Subcutaneous abdominal adipose tissue (tissue), 5 donors: ENCODE results near the gene FXYD3.
A peak's percentile ranks its signal among the peaks of the same experiment; 100 is the strongest.

ENCODE experiments used
- H3K27ac ChIP-seq: one replicate; pipeline ENCODE4 v1.7.0; 2013; ENCODE audit warnings: low read depth, mild to moderate bottlenecking, inconsistent platforms, low read length, moderate library complexity
- H3K27me3 ChIP-seq, 5 donors: one replicate each; pipeline ENCODE4 v1.7.0; 2013; ENCODE audit warnings: low read length in 5 of 5, inconsistent platforms in 1 of 5; ENCODE audit not compliant: control insufficient read depth in 5 of 5, insufficient read depth in 4 of 5
- H3K36me3 ChIP-seq, 5 donors: one replicate each; pipeline ENCODE4 v1.7.0; 2013; ENCODE audit warnings: low read length in 5 of 5; ENCODE audit not compliant: control insufficient read depth in 5 of 5, insufficient read depth in 5 of 5
- H3K4me1 ChIP-seq, 5 donors: one replicate each; pipeline ENCODE4 v1.7.0; 2013; ENCODE audit warnings: low read length in 5 of 5, mild to moderate bottlenecking in 3 of 5, moderate library complexity in 1 of 5; ENCODE audit not compliant: control insufficient read depth in 5 of 5, insufficient read depth in 5 of 5
- H3K4me3 ChIP-seq, 5 donors: one replicate each; pipeline ENCODE4 v1.7.0; 2013; ENCODE audit warnings: low read length in 5 of 5, low read depth in 1 of 5
- H3K9ac ChIP-seq, 5 donors: one replicate each; pipeline ENCODE4 v1.7.0; 2013; ENCODE audit warnings: low read length in 5 of 5, mild to moderate bottlenecking in 4 of 5, moderate library complexity in 3 of 5
- H3K9me3 ChIP-seq, 5 donors: one replicate each; pipeline ENCODE4 v1.7.0; 2013; ENCODE audit warnings: low read length in 5 of 5; ENCODE audit not compliant: control insufficient read depth in 5 of 5
- donor health status: healthy.
- donor health status: healthy.
- donor health status: healthy.
- donor health status: healthy.
- donor health status: healthy.

The FXYD3 gene, protein sequence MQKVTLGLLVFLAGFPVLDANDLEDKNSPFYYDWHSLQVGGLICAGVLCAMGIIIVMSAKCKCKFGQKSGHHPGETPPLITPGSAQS

DNA sequence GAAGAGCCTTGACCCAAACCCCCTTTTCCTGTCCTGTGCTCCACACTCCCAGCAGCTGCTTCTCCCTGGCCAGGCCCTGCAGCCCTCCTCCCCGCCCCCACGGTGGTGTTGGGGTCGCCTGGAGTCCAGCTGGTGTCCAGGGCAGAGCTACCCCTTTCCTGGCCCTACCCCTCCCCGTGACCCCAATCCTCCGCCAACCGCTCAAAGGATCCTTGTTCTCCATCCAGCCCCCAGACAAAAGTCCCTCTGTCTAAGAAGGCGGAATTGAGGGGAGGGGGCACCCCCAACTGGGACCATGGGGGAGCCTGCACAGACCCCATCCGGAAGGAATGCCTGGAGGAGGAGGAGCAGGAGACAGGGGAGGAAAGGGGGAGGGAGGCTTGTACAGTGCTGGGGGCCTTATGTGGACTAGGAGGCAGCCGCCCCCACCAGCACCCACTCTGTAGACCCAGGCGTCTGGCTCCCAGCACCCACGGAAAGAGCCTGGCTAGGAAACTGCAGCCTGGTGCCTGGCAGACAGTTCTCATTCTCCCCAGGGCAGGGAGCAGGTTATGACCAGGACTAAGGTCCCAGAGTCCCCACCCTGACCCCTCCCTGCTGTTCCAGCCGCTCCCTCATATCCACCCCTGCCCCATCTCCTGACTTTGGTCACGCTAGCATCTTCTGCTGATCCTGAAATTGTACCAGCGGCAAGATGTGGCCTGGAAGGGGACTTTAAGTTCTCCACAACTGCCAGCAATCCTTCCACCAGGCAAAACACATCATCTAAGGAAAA, at the start of gene FXYD3:
FXYD3 (plus strand) TSS at position 647 of the 775 bp plus-strand sequence. CDS start 3,554 bp downstream, outside the sequence.
- Histone ChIP-seq H3K9me3 (no peaks in the 10 kb centered on the region), H3K4me1 (peaks cover 0 to 40% (median 31%) of the 10 kb centered on the region in 5 donors), H3K27me3 (no peaks in the 10 kb centered on the region), H3K9ac (peak within 1 kb of the TSS in 4 of 5 donors; percentile 6 to 69 (median 48)), H3K4me3 (peak within 1 kb of the TSS; percentile 17 to 75 (median 50)), H3K36me3 (no peaks in the 10 kb centered on the region), H3K27ac (no peak within 1 kb of the TSS)

DNA sequence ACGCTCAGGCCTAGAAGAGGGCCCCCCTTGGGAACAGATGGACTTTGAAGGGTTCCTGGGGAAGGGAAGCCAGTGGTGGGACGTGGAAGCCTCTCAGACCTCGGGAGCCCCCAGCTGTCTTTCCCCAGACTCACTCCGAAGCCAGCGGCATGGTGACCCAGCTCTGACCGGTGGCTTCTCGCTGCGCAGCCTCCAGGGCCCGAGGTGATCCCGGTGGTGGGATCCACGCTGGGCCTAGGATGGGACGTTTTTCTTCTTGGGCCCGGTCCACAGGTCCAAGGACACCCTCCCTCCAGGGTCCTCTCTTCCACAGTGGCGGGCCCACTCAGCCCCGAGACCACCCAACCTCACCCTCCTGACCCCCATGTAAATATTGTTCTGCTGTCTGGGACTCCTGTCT, 49.5 kb upstream of the FXYD3 start:
- Histone ChIP-seq H3K27me3 (peaks cover 0 to 6% (median 0%) of the 10 kb centered on the region in 5 donors), H3K9ac (no peak overlapping the region), H3K36me3 (no peaks in the 10 kb centered on the region), H3K27ac (no peak overlapping the region), H3K4me3 (no peak overlapping the region), H3K4me1 (peaks cover 0 to 7% (median 0%) of the 10 kb centered on the region in 5 donors), H3K9me3 (peaks cover 3 to 11% (median 10%) of the 10 kb centered on the region in 5 donors)

DNA sequence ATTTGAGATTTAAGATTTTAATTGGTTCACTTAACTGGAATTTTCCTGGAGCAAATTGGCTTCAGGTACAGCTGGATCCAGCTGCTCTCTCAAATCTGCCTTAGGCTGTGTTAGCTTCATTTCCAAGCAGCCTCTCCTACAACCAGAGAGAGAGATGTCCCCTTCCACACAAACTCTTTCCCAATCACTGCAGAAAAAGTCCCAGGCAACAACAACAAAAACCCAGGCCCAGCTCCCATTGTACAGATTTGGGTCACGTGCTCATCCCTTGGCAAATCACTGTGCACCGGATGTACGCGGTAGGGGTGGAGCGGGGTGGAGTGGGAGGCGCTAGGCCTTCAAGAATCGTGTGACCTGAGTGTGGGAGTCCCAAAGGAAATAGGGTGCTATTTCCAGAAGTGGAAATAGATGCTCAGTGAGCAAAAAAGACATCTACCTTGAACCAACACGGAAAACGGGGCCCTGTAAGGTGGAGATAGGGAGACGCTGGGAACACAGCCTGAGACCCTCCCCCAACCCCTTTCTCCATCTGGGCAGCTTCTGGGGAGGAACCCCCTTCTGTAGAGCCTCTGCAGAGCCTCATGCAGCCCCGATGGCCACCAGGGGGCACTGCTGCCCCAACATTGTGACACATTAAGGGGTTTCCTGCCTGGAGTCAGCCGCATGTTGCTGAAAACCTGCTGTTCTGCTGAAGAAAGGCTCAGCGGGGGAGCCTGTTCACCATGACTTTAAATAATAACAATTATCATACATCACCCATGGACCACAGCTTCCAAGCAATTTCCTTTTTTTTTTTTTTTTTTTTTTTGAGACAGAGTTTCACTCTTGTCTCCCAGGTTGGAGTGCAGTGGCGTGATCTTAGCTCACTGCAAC, 48.7 kb upstream of the FXYD3 start:
- H3K9ac ChIP-seq: no peak overlapping the region
- no peak overlapping the region for H3K4me3 ChIP-seq
- peaks cover 3 to 11% (median 10%) of the 10 kb centered on the region in 5 donors for H3K9me3 ChIP-seq
- H3K27me3 ChIP-seq: peaks cover 0 to 6% (median 0%) of the 10 kb centered on the region in 5 donors
- no peaks in the 10 kb centered on the region for H3K36me3 ChIP-seq
- peaks cover 0 to 7% (median 0%) of the 10 kb centered on the region in 5 donors for H3K4me1 ChIP-seq
- no peak overlapping the region for H3K27ac ChIP-seq

DNA sequence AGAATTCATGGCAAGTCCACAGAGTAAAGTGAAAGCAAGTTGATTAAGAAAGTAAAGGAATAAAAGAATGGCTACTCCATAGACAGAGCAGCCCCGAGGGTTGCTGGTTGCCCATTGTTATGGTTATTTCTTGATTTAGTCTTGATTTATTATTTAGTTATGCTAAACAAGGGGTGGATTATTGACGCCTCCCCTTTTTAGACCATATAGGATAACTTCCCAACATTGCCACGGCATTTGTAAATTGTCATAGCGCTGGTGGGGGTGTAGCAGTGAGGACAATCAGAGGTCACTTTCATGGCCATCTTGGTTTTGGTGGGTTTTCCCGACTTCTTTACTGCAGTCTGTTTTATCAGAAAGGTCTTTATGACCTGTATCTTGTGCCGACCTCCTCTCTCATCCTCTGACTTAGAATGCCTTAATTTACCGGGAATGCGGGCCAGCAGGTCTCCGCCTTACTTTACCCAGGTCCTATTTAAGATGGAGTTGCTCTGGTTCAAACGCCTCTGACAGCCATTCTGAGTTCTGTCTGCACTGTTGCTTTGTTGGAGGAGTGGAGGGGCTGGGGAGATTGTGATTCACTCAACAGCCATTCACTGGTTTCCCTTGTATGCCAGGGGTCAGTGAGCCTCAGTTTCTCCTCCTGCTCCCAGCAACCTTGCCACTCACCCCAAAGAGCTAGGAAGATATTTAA, 46.5 kb upstream of the FXYD3 start:
- peaks cover 3 to 11% (median 10%) of the 10 kb centered on the region in 5 donors for H3K9me3 ChIP-seq
- no peaks in the 10 kb centered on the region for H3K36me3 ChIP-seq
- H3K4me3 ChIP-seq: no peak overlapping the region
- no peak overlapping the region for H3K27ac ChIP-seq
- peaks cover 0 to 6% (median 0%) of the 10 kb centered on the region in 5 donors for H3K27me3 ChIP-seq
- no peak overlapping the region for H3K9ac ChIP-seq
- peaks cover 0 to 7% (median 0%) of the 10 kb centered on the region in 5 donors for H3K4me1 ChIP-seq

DNA sequence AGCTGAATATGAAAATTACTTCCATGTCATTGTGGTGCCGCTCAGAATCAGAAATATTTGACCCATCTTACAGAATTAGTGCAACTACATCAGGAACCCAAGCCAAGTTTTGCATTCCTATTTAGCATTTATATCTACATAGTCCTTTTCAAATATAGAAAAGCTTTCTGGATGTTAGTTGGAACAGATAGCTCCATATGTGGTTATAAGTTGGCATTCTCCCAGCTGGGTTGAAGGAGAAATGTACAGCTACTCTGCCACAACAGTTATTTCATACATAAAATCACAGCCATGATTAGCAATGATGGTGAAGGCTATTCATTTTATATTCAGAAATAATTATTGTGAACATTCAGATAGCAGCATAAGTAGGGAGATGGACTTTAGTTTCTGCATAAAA, 45.9 kb upstream of the FXYD3 start:
- Histone ChIP-seq H3K27ac (no peak overlapping the region), H3K36me3 (no peaks in the 10 kb centered on the region), H3K27me3 (peaks cover 0 to 6% (median 0%) of the 10 kb centered on the region in 5 donors), H3K9me3 (peaks cover 3 to 11% (median 10%) of the 10 kb centered on the region in 5 donors), H3K4me3 (no peak overlapping the region), H3K9ac (no peak overlapping the region), H3K4me1 (peaks cover 0 to 7% (median 0%) of the 10 kb centered on the region in 5 donors)

DNA sequence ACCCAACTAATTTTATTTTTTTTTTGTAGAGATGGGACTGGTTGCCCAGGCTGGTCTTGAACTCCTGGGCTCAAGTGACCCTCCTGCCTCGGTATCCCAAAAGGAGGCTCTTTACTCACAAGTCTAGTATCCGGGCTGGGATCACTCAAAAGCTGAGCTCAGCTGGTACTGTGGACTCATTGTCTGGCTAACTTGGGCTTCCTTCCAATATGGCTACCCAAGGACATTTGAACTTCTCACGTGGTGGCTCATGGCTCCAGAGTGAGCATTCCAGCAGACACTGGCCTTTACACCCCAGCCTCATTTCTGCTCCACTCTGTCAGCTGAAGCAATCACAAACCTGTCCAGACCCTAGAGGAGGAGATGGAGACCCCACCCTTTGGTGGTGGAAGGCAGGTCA, 45.2 kb upstream of the FXYD3 start:
- H3K9ac ChIP-seq: no peak overlapping the region
- H3K4me1 ChIP-seq: peaks cover 0 to 7% (median 0%) of the 10 kb centered on the region in 5 donors
- no peak overlapping the region for H3K4me3 ChIP-seq
- peaks cover 0 to 6% (median 0%) of the 10 kb centered on the region in 5 donors for H3K27me3 ChIP-seq
- H3K36me3 ChIP-seq: no peaks in the 10 kb centered on the region
- H3K27ac ChIP-seq: no peak overlapping the region
- H3K9me3 ChIP-seq: peaks cover 3 to 11% (median 10%) of the 10 kb centered on the region in 5 donors

DNA sequence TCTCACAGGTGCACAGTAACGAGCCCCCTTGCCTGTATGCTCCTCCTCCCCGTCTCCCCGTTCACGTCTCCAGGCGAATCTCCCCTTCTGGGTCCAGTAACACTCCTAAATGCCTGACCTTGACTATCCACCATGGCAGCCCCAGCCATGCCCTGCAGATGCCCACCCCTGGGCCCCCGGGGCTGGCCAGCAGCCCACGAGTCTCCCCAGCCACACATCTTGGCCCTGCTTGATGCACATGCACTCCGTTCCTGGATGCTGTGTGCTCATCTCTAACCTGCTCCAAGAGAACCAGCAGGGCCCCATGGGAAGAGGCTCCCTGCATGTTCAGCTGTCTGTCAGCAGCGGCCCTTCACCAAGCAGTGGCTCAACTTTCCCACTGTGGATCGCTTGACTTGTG, 42.1 kb upstream of the FXYD3 start:
- Histone ChIP-seq H3K36me3 (no peaks in the 10 kb centered on the region), H3K27me3 (peaks cover 0 to 5% (median under 1%) of the 10 kb centered on the region in 5 donors), H3K4me1 (no peaks in the 10 kb centered on the region), H3K9me3 (peaks cover 3 to 11% (median 10%) of the 10 kb centered on the region in 5 donors), H3K9ac (no peak overlapping the region), H3K27ac (no peak overlapping the region), H3K4me3 (no peak overlapping the region)

DNA sequence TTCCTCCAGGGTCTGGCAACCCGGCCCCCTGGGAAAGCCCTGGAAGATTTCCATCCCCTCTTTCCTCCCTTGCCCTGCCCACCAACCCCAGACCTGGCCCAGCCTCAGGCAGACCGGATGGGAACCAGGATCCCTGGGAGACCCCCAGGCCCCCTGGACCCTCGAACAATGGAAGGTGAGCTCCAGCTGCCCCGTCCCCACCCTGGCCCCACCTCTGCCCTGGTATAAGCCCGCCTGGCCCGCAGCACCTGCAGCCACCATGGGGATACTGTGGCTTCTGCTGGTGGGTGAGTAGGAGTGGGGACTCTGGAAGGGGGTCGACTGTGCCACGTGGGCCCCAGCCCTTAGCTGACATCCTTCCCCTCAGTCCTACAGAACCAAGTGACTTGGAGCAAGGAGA, 41.7 kb upstream of the FXYD3 start:
- Histone ChIP-seq H3K9me3 (peaks cover 3 to 11% (median 10%) of the 10 kb centered on the region in 5 donors), H3K36me3 (no peaks in the 10 kb centered on the region), H3K27me3 (peaks cover 0 to 4% (median 0%) of the 10 kb centered on the region in 5 donors), H3K4me3 (no peak overlapping the region), H3K27ac (no peak overlapping the region), H3K4me1 (no peaks in the 10 kb centered on the region), H3K9ac (no peak overlapping the region)

DNA sequence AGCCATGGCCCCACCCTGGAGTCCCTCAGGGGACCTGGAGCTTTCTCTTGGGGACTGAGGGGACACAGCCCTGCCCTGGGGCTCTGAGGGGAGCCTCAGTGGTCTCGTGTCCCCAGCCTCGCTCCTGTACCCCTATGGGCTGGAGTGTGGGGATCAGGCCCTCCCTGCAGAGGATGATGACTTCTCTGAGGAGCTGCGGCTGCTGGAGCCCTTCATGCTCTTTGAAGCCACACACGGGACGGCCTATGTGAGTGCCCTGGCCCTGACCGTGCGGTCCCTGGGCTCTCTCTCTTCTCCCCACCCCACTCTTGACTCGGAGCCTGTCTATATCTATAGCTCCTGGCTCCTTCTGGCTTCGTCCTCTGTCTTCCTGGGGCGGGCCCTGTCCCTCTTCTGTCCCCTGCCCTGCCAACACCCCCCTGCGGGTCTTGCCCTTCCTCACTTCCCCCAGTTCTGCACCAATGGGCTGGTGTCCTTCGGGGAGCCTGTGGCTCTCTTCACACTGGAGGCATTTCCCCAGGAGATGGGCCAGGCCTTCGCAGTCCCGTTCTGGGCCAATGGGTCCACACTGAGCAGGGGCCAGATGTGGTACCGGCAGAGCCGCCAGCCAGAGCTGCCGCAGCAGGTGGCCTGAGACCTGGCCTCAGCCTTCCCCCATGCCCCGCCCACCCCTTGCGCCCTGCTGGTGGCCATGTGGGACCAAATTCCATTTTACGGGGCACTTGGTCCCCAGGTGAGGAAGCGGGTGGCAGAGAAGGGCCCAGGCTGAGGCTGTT, 41.0 kb upstream of the FXYD3 start:
- Histone ChIP-seq H3K9ac (no peak overlapping the region), H3K4me3 (no peak overlapping the region), H3K4me1 (no peaks in the 10 kb centered on the region), H3K36me3 (no peaks in the 10 kb centered on the region), H3K27me3 (peaks cover 0 to 4% (median 0%) of the 10 kb centered on the region in 5 donors), H3K27ac (no peak overlapping the region), H3K9me3 (peaks cover 3 to 11% (median 10%) of the 10 kb centered on the region in 5 donors)
